ENCODE data around the gene STOML2.
"Not testable (repeated sequence)": the region's sequence is repeated elsewhere in the genome, so short reads cannot be mapped to it uniquely, and the experiment has no call there.

The STOML2 gene

DNA sequence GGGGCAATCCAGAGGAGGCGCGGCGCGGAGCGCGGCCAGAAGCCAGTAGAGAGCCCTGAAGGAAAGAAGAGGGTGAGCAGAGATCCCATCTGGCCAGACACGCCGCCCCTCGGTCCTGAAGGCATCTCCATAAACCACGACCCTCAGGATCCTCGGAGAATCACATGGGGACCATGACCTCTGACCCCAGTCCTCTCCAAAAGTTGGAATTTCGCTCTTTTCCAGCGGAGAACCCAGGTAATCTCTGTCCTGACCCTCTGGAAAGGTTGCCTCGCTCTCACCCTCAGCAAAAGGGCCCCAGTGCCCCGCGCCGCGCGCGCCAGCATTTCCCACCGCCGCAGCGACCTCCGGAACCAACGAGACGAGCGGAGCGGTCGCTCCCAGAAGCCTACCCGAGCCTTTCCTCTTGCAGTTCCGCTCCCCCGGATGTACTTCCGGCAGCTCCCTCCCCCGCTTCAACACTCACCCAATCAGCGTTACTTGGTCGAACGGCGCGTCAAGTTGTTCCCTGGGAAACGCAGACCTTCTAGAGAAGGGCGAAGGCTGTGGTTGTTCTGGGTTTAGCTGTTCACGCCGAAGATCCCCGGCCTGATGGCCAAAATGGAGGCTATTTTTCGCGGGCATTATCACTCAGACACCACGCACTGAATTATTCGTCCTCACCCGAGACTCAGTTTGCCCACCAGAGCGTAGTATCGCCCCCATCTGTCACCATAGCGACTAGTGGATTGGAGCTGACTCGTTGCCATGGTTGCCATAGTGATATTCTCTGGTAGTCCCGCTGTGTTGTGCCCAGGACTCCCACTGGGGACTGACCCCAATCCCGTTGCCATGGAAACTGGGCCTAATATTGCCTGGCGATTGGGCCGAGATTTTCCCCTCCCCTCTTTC lies at the start of gene STOML2:
STOML2 (minus strand) TSS at position 363 of the 891 bp plus-strand sequence; CDS start at position 326, 37 bp downstream.
- Histone ChIP-seq H3K27me3 (ENCODE audit: low read length) (no peaks in the 10 kb centered on the region), H3K9me2 (replicated peaks; ENCODE audit: insufficient read depth, low read length) (no peaks in the 10 kb centered on the region), H3K9ac (ENCODE audit: low read length) (peak within 1 kb of the TSS; percentile 85), H3K27ac (ENCODE audit: low read depth, low read length) (peak within 1 kb of the TSS; percentile 37; the same call in 1 of the 2 replicates), H2AFZ (ENCODE audit: low read depth, low read length, severe bottlenecking) (peak within 1 kb of the TSS; percentile 92), H3K9me3 (ENCODE audit: insufficient read depth, low read length) (no peaks in the 10 kb centered on the region), H3K4me3 (ENCODE audit: insufficient read depth, low read length, poor library complexity, severe bottlenecking) (peak within 1 kb of the TSS; percentile 91), H3K79me2 (ENCODE audit: insufficient read depth, low read length) (peaks cover 16% of the 10 kb centered on the region), H3K4me2 (ENCODE audit: low read depth, low read length, poor library complexity, severe bottlenecking) (peak within 1 kb of the TSS; percentile 85), H3F3A (ENCODE audit: insufficient read depth) (no peaks in the 10 kb centered on the region), H4K20me1 (ENCODE audit: low read depth, low read length) (no peaks in the 10 kb centered on the region), H3K36me3 (ENCODE audit: low read length) (no peaks in the 10 kb centered on the region)
- TF ChIP-seq EZH2phosphoT487 (conservative IDR thresholded peaks at IDR 0.05; ENCODE audit: low read length): no peak
- TF ChIP-seq, protein P1, sequence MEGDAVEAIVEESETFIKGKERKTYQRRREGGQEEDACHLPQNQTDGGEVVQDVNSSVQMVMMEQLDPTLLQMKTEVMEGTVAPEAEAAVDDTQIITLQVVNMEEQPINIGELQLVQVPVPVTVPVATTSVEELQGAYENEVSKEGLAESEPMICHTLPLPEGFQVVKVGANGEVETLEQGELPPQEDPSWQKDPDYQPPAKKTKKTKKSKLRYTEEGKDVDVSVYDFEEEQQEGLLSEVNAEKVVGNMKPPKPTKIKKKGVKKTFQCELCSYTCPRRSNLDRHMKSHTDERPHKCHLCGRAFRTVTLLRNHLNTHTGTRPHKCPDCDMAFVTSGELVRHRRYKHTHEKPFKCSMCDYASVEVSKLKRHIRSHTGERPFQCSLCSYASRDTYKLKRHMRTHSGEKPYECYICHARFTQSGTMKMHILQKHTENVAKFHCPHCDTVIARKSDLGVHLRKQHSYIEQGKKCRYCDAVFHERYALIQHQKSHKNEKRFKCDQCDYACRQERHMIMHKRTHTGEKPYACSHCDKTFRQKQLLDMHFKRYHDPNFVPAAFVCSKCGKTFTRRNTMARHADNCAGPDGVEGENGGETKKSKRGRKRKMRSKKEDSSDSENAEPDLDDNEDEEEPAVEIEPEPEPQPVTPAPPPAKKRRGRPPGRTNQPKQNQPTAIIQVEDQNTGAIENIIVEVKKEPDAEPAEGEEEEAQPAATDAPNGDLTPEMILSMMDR (IDR thresholded peaks at IDR 0.05; ENCODE audit: insufficient read depth, low read length, poor library complexity, severe bottlenecking): no peak

DNA sequence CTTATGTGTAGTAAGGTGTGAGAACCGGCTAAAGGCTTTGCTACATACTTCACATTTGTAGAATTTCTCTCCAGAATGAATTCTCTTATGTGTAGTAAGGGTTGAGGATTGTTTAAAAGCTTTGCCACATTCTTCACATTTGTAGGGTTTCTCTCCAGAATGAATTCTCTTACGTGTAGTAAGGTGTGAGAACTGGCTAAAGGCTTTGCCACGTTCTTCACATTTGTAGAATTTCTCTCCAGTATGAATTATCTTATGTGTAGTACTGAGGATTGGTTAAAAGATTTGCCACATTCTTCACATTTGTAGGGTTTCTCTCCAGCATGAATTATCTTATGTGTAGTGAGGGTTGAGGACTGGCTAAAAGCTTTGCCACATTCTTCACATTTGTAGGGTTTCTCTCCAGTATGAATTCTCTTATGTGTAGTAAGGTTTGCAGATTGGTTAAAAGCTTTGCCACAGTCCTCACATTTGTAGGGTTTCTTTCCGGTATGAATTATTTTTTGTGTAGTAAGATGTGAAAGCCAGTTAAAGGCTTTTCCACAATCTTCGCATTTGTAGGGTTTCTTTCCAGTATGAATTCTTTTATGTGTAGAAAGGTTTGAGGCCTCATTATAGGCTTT lies 45.1 kb upstream of the STOML2 start:
- H2AFZ ChIP-seq (ENCODE audit: low read depth, low read length, severe bottlenecking); H3K9me2 ChIP-seq (replicated peaks; ENCODE audit: insufficient read depth, low read length); H3K79me2 ChIP-seq (ENCODE audit: insufficient read depth, low read length); H3K27me3 ChIP-seq (ENCODE audit: low read length); H3K4me2 ChIP-seq (ENCODE audit: low read depth, low read length, poor library complexity, severe bottlenecking); H3K4me3 ChIP-seq (ENCODE audit: insufficient read depth, low read length, poor library complexity, severe bottlenecking); H3K36me3 ChIP-seq (ENCODE audit: low read length); H3F3A ChIP-seq (ENCODE audit: insufficient read depth); H3K9ac ChIP-seq (ENCODE audit: low read length); H4K20me1 ChIP-seq (ENCODE audit: low read depth, low read length); H3K27ac ChIP-seq (ENCODE audit: low read depth, low read length): not testable (repeated sequence)
- H3K9me3 ChIP-seq (ENCODE audit: insufficient read depth, low read length): peaks cover 42% of the 10 kb centered on the region; the same call in 1 of the 2 replicates

GRCh38 chr9:35142037-35142436 lies 39.1 kb upstream of the STOML2 start:
- no peak overlapping the region for H3K4me2 ChIP-seq (ENCODE audit: low read depth, low read length, poor library complexity, severe bottlenecking)
- H3K9ac ChIP-seq (ENCODE audit: low read length): no peak overlapping the region
- H3K4me3 ChIP-seq (ENCODE audit: insufficient read depth, low read length, poor library complexity, severe bottlenecking): no peak overlapping the region
- H3F3A ChIP-seq (ENCODE audit: insufficient read depth): no peaks in the 10 kb centered on the region
- no peaks in the 10 kb centered on the region for H3K36me3 ChIP-seq (ENCODE audit: low read length)
- no peak for TF ChIP-seq EZH2phosphoT487 (conservative IDR thresholded peaks at IDR 0.05; ENCODE audit: low read length)
- TF ChIP-seq, protein P1 (IDR thresholded peaks at IDR 0.05; ENCODE audit: insufficient read depth, low read length, poor library complexity, severe bottlenecking): no peak
- H4K20me1 ChIP-seq (ENCODE audit: low read depth, low read length): no peaks in the 10 kb centered on the region
- no peaks in the 10 kb centered on the region for H3K79me2 ChIP-seq (ENCODE audit: insufficient read depth, low read length)
- H3K9me3 ChIP-seq (ENCODE audit: insufficient read depth, low read length): peaks cover 20% of the 10 kb centered on the region; the same call in 1 of the 2 replicates
- no peak overlapping the region for H3K27ac ChIP-seq (ENCODE audit: low read depth, low read length)
- no peaks in the 10 kb centered on the region for H3K9me2 ChIP-seq (replicated peaks; ENCODE audit: insufficient read depth, low read length)
- 0 out of 2 replicates have a peak, but pooled peaks cover 2% of the 10 kb centered on the region for H3K27me3 ChIP-seq (ENCODE audit: low read length)
- H2AFZ ChIP-seq (ENCODE audit: low read depth, low read length, severe bottlenecking): no peak overlapping the region
